Measurements from ENCODE around the gene NCAM1.

The NCAM1 gene

GRCh38 chr11:113251281-113251680, 290.1 kb downstream of the NCAM1 start:
- DNase-seq (ENCODE audit: low spot score), result no peak

- no peak for DNase-seq (ENCODE audit: low spot score)
Measured at GRCh38 chr11:113253406-113253805, 292.2 kb downstream of the NCAM1 start.

DNA sequence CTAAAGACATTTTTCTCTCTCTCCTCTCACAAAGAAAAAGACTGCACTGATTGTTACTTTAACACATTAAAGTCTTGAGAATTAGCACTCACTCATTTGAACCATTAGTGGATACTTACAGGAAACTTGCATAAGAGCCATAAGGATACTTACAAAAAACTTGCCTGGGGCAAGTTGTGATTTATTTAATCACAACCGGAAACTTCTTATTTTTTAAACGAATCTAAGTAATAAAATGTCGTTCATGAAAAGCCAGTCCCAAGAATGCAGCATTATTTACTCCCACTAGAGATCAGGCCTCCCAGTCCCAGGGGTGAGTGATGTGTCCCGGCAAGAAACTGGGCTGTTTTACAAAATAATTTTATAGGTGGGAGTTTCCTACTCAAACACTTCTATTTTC, 293.9 kb downstream of the NCAM1 start:
- no peak for DNase-seq (ENCODE audit: low spot score)

- no peak for DNase-seq (ENCODE audit: low spot score)
Measured at GRCh38 chr11:113255741-113256140, 294.5 kb downstream of the NCAM1 start.

DNA sequence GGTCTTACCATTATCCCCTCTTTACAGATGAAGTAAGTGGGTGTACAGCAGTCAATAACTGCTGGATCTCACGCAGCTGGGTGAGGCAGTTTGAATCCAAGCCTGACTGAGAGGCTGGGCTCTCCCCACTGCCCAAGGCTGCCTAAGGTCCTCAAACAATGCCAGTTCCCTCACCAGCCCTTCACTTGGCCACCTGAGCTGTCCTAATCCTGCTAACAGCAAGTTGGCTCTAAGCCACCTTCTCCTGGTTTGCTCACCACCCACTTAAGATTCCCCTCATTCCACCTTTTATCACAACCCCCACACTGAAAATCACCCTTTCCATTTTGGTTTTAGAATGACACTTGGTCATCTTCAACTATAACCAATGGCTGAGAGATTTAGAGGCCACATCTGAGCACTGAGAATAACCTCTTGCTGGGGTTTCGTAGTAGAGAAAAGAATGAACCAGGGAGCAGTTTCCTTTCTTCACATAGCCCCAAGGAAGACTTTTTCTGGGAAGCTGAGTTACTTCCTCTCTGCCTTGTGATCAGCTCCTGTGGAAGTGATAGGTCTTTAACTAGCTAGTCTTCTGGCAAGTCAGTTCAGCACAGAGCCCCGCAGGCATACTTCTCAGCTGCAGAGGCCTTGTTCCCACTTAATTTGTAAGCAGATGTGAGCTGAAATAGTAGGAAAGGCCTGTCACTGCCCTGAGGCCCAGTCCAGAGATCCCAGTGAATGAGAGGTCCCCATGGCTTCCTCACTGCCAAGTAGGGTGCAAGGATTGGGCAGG, 295.4 kb downstream of the NCAM1 start:
- no peak for DNase-seq (ENCODE audit: low spot score)

GRCh38 chr11:113260096-113260425, 298.8 kb downstream of the NCAM1 start:
- no peak for DNase-seq (ENCODE audit: low spot score)

DNA sequence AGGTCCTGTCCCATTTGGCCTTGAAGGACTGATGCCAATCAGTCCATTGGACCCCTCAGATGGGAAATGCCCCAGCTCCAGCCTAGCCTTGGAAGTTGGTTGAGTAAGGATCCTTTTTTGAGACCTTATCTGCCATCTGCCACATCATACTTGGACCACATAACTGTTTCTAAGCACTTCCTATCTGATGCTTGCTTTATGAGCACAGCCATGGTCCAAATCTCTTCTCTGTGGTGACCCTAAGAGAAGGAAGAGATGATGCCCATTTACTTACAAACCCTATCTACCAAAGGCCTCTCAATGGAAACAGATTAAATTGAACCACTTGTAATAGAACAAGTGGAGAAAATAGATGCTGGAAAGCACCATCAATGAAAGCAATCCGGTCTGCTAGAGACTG, 299.3 kb downstream of the NCAM1 start:
- no peak for DNase-seq (ENCODE audit: low spot score)

GRCh38 chr11:113261709-113262475, 300.7 kb downstream of the NCAM1 start:
- no peak for DNase-seq (ENCODE audit: low spot score)

DNA sequence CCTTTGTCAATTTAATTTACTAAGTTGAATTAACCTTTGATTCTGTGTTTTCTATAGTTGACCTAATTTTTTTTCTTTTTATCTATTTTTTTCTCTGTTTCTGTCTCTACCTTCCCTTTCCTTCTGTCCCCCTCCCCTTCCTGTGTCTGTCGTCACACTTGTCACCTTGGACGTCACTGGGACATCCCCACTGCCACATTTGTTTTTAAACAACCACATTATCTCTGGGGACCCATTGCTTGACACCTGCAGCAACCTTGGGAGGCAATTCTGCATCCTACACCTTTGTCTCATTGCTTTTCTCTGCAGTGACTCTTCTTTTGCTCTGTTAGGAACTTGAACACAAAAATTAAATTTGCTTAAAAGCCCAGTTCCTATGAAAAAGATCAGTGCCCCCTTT, 301.4 kb downstream of the NCAM1 start:
- no peak for DNase-seq (ENCODE audit: low spot score)

DNA sequence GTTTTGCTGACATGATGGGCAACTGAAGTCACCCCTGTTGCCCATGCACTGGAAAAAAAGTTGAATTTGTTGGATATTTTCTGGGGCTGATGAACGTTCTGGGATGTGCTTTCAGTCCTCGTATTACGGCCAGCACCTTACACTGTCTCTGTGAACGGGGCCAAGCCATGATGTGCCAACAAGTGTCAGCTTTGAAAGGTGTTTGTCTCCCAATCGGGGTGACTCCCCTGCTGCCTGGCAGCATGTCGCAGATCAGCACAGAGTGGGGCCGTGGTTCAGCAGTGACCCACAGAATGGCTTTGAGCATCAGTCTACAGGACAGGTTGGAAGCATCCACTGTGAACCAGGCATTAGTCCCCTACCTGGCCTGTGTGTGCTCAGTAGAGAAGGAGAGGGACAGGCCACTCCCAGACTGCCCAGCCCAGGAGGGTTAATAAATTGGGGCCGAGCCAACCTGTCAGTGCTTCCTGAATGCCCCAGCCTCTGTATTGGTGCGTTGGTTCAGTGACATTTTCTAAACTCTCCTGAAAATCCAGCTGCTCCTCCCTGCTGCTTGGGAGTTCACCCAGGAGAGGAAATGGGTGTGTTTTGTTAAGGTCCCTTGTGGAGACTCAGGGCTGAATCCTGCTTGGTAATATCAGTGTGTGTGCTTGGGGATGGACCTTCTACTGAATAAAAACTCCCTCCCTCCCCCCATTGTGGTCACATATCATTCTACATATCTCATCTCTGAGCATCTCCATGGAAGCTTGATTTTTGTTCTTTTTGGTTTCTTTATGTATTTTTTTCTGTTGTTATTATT, 302.4 kb downstream of the NCAM1 start:
- DNase-seq (ENCODE audit: low spot score), result no peak

GRCh38 chr11:113265362-113265761, 304.1 kb downstream of the NCAM1 start:
- DNase-seq (ENCODE audit: low spot score), result no peak

DNA sequence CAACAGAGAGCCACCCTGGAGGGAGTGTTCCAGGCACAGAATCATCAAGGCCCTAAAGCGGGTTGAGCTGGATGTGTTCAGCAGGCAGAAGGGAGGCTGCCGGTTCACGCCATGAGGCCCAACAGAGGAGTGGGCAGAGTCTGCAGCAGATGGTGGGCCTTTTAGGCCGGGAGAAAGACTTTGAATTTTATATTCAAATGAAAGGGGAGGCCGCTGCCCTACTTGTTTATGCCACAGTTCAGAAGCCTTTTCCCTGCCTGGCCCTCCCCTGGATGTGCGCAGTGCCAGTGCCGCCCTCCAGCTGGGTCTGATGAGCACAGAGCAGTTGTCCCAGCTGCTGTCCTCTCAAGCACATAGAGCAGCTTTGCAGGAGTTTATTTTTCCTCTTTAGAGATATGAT, 306.3 kb downstream of the NCAM1 start:
- no peak for DNase-seq (ENCODE audit: low spot score)

DNA sequence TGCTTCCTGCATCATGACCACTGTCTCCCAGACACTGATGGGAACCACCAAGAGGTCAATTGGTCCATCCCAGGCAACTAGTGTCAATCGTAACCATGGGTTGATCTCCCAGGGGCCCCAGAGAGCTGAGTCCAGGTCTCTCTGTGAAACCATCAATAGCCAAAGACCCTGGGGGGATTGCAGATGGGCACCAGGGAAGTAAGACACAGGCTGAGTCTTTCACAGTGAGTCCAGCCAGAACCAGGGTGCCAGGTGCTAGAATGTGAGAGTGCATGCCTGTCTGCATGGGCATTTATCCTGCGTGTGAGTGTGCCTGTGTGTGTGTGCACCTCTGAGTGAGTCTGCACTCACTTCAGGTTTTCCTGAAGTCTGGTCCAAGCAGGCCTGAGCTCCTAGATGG, 307.9 kb downstream of the NCAM1 start:
- DNase-seq (ENCODE audit: low spot score), result no peak

- DNase-seq (ENCODE audit: low spot score), result no peak
Measured at GRCh38 chr11:113269636-113270035, 308.4 kb downstream of the NCAM1 start.

DNA sequence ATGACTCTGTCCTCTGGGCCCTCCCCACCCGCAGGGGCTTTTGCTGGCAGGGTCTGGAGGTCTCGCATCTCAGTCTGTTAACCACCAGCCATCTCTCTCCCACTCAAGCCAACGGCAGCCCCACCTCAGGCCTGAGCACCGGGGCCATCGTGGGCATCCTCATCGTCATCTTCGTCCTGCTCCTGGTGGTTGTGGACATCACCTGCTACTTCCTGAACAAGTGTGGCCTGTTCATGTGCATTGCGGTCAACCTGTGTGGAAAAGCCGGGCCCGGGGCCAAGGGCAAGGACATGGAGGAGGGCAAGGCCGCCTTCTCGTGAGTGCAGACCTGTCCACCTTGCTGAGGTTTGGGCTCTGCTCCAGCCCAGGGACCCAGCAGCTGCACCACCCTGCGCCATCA, 308.9 kb downstream of the NCAM1 start:
- DNase-seq (ENCODE audit: low spot score), result no peak

DNA sequence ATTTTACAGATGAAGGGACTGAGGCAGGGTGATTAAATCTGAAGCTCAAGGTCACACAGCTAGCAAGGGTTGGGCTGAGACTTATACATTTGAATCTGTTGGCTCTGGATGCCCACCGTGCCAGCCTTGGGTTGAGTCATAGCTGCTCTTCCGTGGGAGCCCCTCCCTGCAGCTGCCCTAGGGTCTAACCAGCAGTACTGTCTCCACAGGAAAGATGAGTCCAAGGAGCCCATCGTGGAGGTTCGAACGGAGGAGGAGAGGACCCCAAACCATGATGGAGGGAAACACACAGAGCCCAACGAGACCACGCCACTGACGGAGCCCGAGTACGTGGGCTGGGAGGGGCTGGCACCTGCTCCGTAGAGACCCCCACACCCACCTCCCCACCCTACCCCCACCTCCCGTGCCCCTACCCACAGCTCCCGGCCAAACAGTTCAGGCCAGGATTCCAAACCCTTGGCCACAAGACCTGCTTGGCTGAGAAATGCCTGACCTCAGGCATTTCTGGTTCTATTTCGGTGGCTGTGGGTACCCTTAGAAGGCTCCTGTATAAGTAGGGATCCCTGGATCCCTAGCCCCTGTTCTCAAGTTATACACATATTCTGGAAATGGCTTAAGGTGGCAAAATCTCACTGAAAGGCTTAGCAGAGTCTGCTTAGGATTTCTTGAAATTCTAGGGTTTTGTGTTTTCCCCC, 310.5 kb downstream of the NCAM1 start:
- DNase-seq (ENCODE audit: low spot score), result no peak

DNA sequence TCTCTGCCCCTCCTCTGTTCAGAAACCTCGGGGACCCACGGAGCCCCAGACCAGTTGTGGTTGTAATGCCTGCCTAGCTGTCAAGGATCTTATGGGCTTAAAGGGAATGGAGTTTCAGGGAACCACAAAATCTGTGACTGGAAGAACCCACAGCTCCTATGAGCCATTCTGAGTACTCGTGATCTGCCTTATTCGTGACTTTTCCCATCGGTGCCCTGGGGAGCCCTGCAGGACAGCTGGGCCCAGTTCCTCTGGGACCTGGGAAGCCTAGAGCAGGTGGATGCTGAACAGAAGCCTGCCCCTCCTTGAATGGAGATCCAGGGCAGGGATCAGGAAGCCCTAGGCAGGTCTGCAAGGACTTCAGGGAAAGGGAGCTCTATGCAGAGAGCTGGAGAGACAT, 311.1 kb downstream of the NCAM1 start:
- DNase-seq (ENCODE audit: low spot score), result no peak

DNA sequence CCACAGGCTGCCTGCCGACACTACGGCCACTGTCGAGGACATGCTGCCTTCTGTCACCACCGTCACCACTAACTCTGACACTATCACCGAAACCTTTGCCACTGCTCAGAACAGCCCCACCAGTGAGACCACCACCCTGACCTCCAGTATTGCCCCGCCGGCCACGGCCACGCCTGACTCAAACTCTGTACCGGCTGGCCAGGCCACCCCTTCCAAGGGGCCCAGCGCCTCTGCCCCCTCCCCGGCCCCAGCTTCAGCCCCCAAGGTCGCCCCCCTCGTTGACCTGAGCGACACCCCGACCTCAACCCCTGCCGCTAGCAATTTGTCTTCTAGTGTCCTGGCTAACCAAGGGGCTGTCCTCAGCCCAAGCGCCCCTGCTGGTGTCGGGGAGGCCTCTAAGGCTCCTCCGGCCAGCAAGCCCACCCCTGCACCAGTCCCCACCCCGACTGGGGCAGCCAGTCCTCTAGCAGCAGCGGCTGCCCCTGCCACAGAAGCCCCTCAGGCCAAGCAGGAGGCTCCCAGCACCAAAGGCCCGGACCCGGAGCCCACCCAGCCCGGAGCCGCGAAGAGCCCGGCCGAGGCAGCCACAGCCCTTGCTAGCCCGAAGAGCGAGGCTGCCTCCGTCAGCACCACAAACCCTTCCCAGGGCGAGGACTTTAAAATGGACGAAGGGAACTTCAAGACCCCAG, 311.9 kb downstream of the NCAM1 start:
- no peak for DNase-seq (ENCODE audit: low spot score)

- no peak for DNase-seq (ENCODE audit: low spot score)
Measured at GRCh38 chr11:113273720-113274119, 312.5 kb downstream of the NCAM1 start.

DNA sequence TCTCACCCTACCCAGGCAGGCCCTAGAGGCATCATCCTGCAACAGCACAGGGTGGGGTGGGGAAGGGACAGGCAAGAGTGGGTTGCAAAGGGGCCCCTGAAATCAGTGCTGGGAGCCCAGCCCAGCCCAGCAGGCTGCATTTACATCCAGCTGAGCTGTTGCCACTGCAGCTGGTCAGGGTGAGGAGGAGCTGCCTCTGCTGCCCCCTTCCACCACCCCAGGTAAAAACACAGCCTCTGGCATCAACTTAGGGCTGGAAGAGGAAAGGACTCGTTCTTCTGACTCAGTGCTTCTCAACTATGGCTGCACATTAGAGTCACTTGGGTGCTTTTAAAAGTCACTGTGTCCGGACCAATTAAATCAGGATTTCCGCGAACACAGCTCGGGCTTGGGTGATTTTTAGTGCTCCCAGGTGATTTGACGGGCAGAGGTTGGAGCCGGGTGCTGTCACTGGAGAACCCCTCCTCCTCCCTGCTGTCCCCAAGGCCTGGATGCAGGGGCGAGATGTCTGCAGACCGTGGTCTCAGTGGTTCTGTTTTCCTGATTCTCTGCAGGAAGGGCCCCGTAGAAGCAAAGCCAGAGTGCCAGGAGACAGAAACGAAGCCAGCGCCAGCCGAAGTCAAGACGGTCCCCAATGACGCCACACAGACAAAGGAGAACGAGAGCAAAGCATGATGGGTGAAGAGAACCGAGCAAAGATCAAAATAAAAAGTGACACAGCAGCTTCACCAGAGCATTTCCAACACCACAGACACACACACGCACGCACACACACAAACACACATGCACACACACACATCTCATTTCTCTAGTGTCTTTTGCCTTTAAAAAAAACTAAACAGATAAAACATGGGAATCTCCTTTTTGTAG, 313.7 kb downstream of the NCAM1 start:
- no peak for DNase-seq (ENCODE audit: low spot score)

DNA sequence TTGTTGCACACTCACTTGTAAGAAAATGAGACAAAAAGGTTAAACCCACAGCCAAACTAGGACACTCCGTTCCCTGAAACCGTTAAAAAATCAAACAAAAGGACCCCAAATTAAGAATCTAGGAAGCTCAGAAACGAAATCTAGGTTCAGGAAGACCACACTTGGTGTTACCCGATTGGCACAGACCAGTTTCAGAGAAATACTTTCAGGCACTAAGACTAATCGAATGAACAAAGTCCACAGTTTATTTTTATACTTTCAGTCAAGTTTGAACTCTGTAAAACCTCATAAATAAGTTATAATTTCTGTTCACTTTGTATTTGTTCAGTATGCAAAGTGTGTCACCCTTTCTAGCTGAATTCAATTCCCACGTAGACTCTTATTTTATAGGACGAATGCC, 314.4 kb downstream of the NCAM1 start:
- no peak for DNase-seq (ENCODE audit: low spot score)

All from AG08395 (cell line).